Measurements from ENCODE around the gene NUP58.

DNA sequence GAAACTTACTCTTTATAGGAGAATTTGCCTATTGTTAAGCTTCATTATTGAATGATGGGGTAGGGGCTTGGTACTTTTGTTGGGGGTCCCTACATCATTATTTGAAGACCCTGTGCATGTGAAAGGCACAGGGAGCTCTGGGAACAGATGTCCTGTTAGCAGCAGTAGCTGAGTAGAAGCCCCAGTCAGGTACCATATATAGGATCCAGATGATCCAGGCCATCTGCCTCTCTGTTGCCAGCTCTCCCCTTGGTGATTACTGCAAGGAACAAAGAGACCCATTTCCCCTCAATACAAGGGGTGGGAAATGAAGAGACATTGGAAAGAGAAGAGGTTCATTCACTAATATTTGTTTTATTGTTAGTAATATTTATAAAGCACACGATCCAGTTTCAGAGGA, 9.7 kb upstream of the NUP58 start:
- TF ChIP-seq MEF2A (IDR thresholded peaks at IDR 0.05; ENCODE audit: control insufficient read depth, low read depth, low read length) (no peak), GABPA (tag; conservative IDR thresholded peaks at IDR 0.05; ENCODE audit: low read depth) (no peak), CHD2 (IDR thresholded peaks at IDR 0.05; ENCODE audit: low read depth, low read length) (no peak), CBX1 (IDR thresholded peaks at IDR 0.05; ENCODE audit: low read depth) (no peak), POLR2AphosphoS5 (IDR thresholded peaks at IDR 0.05; ENCODE audit: control insufficient read depth, insufficient read depth, low read depth, low read length) (no peak), ZNF224 (CRISPR knock-in tag; IDR thresholded peaks at IDR 0.05) (no peak), PRMT5 (CRISPR knock-in tag; IDR thresholded peaks at IDR 0.05) (no peak)
- TF ChIP-seq, protein P1, sequence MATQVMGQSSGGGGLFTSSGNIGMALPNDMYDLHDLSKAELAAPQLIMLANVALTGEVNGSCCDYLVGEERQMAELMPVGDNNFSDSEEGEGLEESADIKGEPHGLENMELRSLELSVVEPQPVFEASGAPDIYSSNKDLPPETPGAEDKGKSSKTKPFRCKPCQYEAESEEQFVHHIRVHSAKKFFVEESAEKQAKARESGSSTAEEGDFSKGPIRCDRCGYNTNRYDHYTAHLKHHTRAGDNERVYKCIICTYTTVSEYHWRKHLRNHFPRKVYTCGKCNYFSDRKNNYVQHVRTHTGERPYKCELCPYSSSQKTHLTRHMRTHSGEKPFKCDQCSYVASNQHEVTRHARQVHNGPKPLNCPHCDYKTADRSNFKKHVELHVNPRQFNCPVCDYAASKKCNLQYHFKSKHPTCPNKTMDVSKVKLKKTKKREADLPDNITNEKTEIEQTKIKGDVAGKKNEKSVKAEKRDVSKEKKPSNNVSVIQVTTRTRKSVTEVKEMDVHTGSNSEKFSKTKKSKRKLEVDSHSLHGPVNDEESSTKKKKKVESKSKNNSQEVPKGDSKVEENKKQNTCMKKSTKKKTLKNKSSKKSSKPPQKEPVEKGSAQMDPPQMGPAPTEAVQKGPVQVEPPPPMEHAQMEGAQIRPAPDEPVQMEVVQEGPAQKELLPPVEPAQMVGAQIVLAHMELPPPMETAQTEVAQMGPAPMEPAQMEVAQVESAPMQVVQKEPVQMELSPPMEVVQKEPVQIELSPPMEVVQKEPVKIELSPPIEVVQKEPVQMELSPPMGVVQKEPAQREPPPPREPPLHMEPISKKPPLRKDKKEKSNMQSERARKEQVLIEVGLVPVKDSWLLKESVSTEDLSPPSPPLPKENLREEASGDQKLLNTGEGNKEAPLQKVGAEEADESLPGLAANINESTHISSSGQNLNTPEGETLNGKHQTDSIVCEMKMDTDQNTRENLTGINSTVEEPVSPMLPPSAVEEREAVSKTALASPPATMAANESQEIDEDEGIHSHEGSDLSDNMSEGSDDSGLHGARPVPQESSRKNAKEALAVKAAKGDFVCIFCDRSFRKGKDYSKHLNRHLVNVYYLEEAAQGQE (IDR thresholded peaks at IDR 0.05; ENCODE audit: borderline replicate concordance): no peak
- TF ChIP-seq, protein P1 (CRISPR knock-in tag; IDR thresholded peaks at IDR 0.05; ENCODE audit: low read depth): no peak
- TF ChIP-seq, protein P2, sequence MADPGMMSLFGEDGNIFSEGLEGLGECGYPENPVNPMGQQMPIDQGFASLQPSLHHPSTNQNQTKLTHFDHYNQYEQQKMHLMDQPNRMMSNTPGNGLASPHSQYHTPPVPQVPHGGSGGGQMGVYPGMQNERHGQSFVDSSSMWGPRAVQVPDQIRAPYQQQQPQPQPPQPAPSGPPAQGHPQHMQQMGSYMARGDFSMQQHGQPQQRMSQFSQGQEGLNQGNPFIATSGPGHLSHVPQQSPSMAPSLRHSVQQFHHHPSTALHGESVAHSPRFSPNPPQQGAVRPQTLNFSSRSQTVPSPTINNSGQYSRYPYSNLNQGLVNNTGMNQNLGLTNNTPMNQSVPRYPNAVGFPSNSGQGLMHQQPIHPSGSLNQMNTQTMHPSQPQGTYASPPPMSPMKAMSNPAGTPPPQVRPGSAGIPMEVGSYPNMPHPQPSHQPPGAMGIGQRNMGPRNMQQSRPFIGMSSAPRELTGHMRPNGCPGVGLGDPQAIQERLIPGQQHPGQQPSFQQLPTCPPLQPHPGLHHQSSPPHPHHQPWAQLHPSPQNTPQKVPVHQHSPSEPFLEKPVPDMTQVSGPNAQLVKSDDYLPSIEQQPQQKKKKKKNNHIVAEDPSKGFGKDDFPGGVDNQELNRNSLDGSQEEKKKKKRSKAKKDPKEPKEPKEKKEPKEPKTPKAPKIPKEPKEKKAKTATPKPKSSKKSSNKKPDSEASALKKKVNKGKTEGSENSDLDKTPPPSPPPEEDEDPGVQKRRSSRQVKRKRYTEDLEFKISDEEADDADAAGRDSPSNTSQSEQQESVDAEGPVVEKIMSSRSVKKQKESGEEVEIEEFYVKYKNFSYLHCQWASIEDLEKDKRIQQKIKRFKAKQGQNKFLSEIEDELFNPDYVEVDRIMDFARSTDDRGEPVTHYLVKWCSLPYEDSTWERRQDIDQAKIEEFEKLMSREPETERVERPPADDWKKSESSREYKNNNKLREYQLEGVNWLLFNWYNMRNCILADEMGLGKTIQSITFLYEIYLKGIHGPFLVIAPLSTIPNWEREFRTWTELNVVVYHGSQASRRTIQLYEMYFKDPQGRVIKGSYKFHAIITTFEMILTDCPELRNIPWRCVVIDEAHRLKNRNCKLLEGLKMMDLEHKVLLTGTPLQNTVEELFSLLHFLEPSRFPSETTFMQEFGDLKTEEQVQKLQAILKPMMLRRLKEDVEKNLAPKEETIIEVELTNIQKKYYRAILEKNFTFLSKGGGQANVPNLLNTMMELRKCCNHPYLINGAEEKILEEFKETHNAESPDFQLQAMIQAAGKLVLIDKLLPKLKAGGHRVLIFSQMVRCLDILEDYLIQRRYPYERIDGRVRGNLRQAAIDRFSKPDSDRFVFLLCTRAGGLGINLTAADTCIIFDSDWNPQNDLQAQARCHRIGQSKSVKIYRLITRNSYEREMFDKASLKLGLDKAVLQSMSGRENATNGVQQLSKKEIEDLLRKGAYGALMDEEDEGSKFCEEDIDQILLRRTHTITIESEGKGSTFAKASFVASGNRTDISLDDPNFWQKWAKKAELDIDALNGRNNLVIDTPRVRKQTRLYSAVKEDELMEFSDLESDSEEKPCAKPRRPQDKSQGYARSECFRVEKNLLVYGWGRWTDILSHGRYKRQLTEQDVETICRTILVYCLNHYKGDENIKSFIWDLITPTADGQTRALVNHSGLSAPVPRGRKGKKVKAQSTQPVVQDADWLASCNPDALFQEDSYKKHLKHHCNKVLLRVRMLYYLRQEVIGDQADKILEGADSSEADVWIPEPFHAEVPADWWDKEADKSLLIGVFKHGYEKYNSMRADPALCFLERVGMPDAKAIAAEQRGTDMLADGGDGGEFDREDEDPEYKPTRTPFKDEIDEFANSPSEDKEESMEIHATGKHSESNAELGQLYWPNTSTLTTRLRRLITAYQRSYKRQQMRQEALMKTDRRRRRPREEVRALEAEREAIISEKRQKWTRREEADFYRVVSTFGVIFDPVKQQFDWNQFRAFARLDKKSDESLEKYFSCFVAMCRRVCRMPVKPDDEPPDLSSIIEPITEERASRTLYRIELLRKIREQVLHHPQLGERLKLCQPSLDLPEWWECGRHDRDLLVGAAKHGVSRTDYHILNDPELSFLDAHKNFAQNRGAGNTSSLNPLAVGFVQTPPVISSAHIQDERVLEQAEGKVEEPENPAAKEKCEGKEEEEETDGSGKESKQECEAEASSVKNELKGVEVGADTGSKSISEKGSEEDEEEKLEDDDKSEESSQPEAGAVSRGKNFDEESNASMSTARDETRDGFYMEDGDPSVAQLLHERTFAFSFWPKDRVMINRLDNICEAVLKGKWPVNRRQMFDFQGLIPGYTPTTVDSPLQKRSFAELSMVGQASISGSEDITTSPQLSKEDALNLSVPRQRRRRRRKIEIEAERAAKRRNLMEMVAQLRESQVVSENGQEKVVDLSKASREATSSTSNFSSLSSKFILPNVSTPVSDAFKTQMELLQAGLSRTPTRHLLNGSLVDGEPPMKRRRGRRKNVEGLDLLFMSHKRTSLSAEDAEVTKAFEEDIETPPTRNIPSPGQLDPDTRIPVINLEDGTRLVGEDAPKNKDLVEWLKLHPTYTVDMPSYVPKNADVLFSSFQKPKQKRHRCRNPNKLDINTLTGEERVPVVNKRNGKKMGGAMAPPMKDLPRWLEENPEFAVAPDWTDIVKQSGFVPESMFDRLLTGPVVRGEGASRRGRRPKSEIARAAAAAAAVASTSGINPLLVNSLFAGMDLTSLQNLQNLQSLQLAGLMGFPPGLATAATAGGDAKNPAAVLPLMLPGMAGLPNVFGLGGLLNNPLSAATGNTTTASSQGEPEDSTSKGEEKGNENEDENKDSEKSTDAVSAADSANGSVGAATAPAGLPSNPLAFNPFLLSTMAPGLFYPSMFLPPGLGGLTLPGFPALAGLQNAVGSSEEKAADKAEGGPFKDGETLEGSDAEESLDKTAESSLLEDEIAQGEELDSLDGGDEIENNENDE (IDR thresholded peaks at IDR 0.05; ENCODE audit: low read depth, low read length): no peak
- TF ChIP-seq, protein P3, sequence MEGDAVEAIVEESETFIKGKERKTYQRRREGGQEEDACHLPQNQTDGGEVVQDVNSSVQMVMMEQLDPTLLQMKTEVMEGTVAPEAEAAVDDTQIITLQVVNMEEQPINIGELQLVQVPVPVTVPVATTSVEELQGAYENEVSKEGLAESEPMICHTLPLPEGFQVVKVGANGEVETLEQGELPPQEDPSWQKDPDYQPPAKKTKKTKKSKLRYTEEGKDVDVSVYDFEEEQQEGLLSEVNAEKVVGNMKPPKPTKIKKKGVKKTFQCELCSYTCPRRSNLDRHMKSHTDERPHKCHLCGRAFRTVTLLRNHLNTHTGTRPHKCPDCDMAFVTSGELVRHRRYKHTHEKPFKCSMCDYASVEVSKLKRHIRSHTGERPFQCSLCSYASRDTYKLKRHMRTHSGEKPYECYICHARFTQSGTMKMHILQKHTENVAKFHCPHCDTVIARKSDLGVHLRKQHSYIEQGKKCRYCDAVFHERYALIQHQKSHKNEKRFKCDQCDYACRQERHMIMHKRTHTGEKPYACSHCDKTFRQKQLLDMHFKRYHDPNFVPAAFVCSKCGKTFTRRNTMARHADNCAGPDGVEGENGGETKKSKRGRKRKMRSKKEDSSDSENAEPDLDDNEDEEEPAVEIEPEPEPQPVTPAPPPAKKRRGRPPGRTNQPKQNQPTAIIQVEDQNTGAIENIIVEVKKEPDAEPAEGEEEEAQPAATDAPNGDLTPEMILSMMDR (IDR thresholded peaks at IDR 0.05 in 2 of 3, conservative IDR thresholded peaks at IDR 0.05 in 1 of 3; ENCODE audit: insufficient read depth in 2 of 3, low read depth in 1 of 3, low read length in 3 of 3): no peak
